Activated CD8-positive, alpha-beta T cell treated with anti-CD3 and anti-CD28 coated beads, Interleukin-2, amount 10 ng/mL, durations not matched to agents 7 days and 5 days (primary cell): ENCODE measurements around the gene ZCRB1. TPM values are rescaled to one million over a fixed set of nuclear protein-coding genes. Genes with fewer than 3 reads are reported as not detected.

ENCODE experiments used
- ATAC-seq: fragments of 150-1000 bp; cut with Tn5 transposase; one replicate; pipeline ENCODE4 v1.10.0; 2021; ENCODE audit warnings: moderate library complexity
- CTCF ChIA-PET: fragments of 350-600 bp; sonication (Branson Sonifier 250); formaldehyde crosslinking; loops from one replicate; lab custom pipeline; 2021; ENCODE audit warnings: antibody characterized with exemption; lab: Charles Lee
- POLR2A ChIA-PET: fragments of 350-600 bp; sonication (Branson Sonifier 250); formaldehyde crosslinking; loops from one replicate; lab custom pipeline; 2021; ENCODE audit warnings: antibody characterized with exemption; lab: Charles Lee
- DNase-seq: peaks from one replicate; pipeline ENCODE4 v3.0.0-alpha.2; 2020
- H3K27ac Mint-ChIP-seq: one replicate; pipeline ENCODE4 v1.8.0; 2021; ENCODE audit warnings: mild to moderate bottlenecking, mixed read lengths
- H3K27me3 Mint-ChIP-seq: one replicate; pipeline ENCODE4 v1.8.0; 2021; ENCODE audit warnings: low read depth, mixed read lengths
- H3K36me3 Mint-ChIP-seq: one replicate; pipeline ENCODE4 v1.8.0; 2021; ENCODE audit warnings: low read depth, mixed read lengths
- H3K4me1 Mint-ChIP-seq: one replicate; pipeline ENCODE4 v1.8.0; 2021; ENCODE audit warnings: low read depth, mixed read lengths
- H3K4me3 Mint-ChIP-seq: one replicate; pipeline ENCODE4 v1.8.0; 2021; ENCODE audit warnings: mild to moderate bottlenecking, mixed read lengths
- H3K9me3 Mint-ChIP-seq: one replicate; pipeline ENCODE4 v1.8.0; 2022; ENCODE audit warnings: mixed read lengths; ENCODE audit not compliant: insufficient read depth
- total RNA-seq, 2 experiments: library from RNA; stranded (reverse); gene quantifications; one replicate each; pipeline ENCODE4 v1.2.3, GENCODE V29; 2021

Gene ZCRB1, protein sequence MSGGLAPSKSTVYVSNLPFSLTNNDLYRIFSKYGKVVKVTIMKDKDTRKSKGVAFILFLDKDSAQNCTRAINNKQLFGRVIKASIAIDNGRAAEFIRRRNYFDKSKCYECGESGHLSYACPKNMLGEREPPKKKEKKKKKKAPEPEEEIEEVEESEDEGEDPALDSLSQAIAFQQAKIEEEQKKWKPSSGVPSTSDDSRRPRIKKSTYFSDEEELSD
- 10 to 100 TPM; 46.6 to 51.1 TPM for total RNA-seq

DNA sequence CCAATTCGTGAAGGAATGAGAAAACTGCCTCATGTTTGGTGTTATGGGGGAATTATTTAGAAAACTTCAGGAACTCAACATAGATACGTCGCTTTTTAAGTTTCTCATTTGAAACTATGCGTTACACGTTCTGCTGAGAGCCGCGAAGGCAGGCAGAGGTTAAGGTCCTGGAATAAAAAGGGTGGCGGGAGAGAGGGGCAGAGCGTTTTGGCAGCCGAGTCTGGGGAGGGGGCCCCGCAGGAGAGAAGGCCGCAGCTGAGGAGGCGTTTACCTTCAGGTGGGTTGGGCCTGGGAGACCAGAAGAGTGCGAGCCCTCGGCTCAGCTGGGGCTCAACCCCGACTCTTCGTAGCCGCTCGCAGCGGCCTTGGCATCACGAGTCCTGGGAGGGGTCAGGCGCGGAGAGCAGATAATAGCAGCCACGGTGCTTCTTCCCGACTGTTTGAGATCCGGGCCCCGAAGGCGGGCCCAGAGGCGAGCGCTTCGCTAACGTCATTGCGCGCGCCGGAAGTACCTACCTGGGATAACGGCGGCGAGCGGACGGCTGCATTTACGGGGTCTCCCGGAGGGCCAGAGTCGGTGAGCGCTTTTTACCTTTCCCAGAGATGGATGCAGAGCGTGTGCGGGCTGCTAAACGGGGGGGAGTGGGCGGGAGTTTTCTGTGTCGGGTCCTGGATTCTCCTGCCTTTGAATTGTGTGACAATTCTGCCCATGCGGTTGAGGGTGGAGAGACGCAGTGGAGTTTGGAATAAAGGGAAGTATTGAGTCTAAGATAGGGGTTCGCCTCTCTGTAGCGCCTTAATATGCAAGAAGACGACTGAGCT, at the start of gene ZCRB1, which contains the start of gene PPHLN1:
Gene ZCRB1 (minus strand): TSS at position 442 of the 822 bp plus-strand sequence. CDS start 1,992 bp downstream, outside the sequence.
Gene PPHLN1 (plus strand): TSS at position 515 of the 822 bp plus-strand sequence. CDS start 9,736 bp downstream, outside the sequence.
- H3K4me1 Mint-ChIP-seq = peaks cover 42% of the 10 kb centered on the region
- peak within 1 kb of the TSS; percentile 98 for H3K4me3 Mint-ChIP-seq
- POLR2A ChIA-PET = interaction anchor here (0.6 to 1.4 kb wide), 4 partner anchors 16 to 185 kb away, joined by 3 to 4 read pairs (median 4); no protein-coding TSS in a partner anchor

DNA sequence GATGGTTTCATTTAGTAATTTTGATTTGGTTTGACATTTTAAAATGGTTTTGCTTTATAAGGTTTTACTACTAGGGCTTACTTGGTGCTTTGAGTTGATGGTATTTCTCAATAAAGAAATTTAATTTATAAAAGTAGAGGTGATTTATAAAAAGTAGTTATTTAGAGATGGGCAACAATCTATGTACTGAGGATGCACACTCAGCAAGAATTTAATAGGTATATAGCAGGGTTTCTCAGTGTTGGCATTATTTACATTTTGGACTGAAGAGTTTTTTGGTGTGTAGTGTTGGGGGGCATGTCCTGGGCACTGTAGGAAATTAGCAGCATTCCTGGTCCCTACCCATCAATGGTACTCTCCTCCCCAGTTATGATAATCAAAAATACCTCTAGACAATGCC, 47.8 kb upstream of the ZCRB1 start:
- Mint-ChIP-seq H3K4me3 (no peak overlapping the region), H3K36me3 (peaks cover 5% of the 10 kb centered on the region), H3K27me3 (no peaks in the 10 kb centered on the region), H3K27ac (no peak overlapping the region), H3K9me3 (no peaks in the 10 kb centered on the region), H3K4me1 (no peaks in the 10 kb centered on the region)
- CTCF ChIA-PET = interaction anchor here (1.1 to 3.7 kb wide), 4 partner anchors 7 to 1096 kb away, joined by 3 to 25 read pairs (median 10); no protein-coding TSS in a partner anchor
- no peak for DNase-seq
- POLR2A ChIA-PET = no interaction called here
- ATAC-seq = no peak

More for the DNA sequence above, at the start of gene ZCRB1, which contains the start of gene PPHLN1:
- Mint-ChIP-seq H3K9me3 (no peaks in the 10 kb centered on the region), H3K36me3 (peaks cover 25% of the 10 kb centered on the region), H3K27me3 (no peaks in the 10 kb centered on the region), H3K27ac (peak within 1 kb of the TSS; percentile 93)
- CTCF ChIA-PET = interaction anchor here (0.8 to 3.4 kb wide), 3 partner anchors 27 to 46 kb away, joined by 3 to 13 read pairs (median 5); no protein-coding TSS in a partner anchor
- DNase-seq (peak; percentile 87), ATAC-seq (peak; percentile 94)

DNA sequence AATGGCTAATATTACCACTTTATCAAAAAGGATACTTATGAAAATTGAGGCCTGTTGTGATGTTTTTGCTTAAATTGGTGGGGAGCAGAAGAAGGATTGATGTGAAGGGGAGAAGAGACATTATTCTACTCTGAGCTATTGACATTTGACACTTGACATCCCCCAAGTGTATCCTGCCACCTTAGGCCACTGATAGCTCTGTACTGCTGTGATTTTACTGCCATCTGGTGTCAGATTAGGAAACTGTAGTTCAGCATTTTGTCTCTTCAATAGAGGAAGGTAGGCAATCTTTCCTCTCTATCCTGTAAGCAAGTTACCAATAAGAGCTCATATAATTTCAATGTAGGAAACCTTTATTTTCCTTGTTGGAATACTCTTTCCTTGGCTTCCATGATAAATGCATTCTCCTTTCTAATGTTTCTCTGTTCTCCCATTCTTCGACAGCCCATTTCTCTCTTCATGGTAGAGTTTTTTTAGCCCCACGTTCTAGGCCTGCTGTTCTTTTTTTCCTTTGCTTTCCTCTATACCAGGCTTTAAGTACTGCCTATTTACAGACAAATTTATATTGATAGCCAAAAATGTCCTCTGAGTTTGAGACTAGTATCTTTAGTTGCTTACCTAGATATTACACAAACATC, 46.4 kb upstream of the ZCRB1 start:
- ATAC-seq (peak; percentile 86), DNase-seq (peak; percentile 52)
- Mint-ChIP-seq H3K9me3 (no peaks in the 10 kb centered on the region), H3K27me3 (no peaks in the 10 kb centered on the region), H3K4me3 (no peak overlapping the region), H3K36me3 (peaks cover 3% of the 10 kb centered on the region), H3K27ac (no peak overlapping the region), H3K4me1 (no peaks in the 10 kb centered on the region)
- POLR2A ChIA-PET = no interaction called here
- CTCF ChIA-PET = interaction anchor here (0.6 to 3.7 kb wide), 46 partner anchors 9 to 1094 kb away, joined by 3 to 25 read pairs (median 4); partner anchors contain the start of genes PPHLN1 and ZCRB1

DNA sequence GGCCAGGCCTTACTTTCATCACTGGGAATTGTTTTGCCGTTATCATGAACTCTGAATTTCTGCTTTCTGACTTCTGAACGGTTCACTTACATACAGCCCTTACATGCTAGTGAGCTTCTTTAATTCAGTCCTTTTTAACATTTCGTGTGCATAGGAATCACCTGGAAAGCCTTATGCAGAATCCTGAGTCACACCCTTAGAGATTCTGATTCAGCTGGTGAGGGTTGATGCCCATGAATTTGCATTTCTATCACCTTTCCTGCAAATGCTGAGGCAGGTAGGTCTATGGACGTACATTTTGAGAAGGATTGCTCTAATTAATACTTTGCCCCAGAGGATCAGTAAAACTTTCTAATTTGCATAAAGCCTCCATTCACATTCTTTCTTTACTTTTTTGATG, 44.1 kb upstream of the ZCRB1 start:
- Mint-ChIP-seq H3K27ac (no peak overlapping the region), H3K36me3 (peaks cover 1% of the 10 kb centered on the region)
- CTCF ChIA-PET = interaction anchor here (1.2 to 3.6 kb wide), 4 partner anchors 11 to 346 kb away, joined by 3 to 25 read pairs (median 4); no protein-coding TSS in a partner anchor

DNA sequence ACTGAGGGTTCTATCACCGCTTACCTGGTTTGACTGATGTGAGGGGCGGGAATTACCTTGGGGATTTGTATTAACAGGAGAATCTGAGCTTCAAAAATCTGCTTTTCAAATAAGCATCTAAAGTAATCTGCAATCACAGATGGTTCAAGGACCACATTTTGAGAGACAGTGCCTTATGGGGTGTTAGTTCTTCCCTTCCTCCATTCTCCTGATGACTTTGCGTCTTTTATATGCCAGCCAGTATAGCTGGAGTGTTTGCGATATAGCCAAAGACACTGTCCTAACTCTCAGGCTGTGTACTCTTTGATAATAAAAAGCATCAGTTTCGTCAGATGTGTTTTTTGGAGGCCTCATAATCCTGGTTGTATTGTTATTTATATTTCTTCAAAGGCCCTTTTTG, 39.6 kb upstream of the ZCRB1 start:
- Mint-ChIP-seq H3K4me1 (peaks cover 10% of the 10 kb centered on the region), H3K4me3 (no peak overlapping the region), H3K36me3 (peaks cover 24% of the 10 kb centered on the region), H3K27me3 (no peaks in the 10 kb centered on the region), H3K27ac (no peak overlapping the region), H3K9me3 (no peaks in the 10 kb centered on the region)
- ATAC-seq (no peak), DNase-seq (no peak)
- ChIA-PET POLR2A (no interaction called here), CTCF (interaction anchor here (1.4 kb wide), 1 partner anchor 12 kb away, joined by 3 read pairs; no protein-coding TSS in a partner anchor)

More for the DNA sequence above, 44.1 kb upstream of the ZCRB1 start:
- Mint-ChIP-seq H3K4me1 (no peaks in the 10 kb centered on the region), H3K9me3 (no peaks in the 10 kb centered on the region), H3K4me3 (no peak overlapping the region), H3K27me3 (no peaks in the 10 kb centered on the region)
- no peak for DNase-seq
- POLR2A ChIA-PET = no interaction called here
- ATAC-seq = no peak

DNA sequence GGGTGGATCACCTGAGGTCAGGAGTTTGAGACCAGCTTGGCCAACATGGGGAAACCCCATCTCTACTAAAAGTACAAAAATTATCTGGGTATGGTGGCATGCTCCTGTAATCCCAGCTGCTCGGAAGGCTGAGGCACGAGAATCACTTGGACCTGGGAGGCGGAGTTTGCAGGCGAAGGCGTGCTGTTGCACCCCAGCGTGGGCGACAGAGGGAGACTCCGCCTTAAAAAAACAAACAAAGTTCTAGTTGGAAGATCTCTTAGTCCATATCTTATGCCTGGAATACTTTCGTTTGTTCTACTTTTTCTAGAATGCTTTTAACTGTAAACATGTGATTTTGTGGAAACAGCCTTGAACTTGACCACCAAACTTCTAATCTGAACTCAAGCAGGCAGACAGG, 38.8 kb upstream of the ZCRB1 start:
- Mint-ChIP-seq H3K27me3 (no peaks in the 10 kb centered on the region), H3K4me1 (peaks cover 16% of the 10 kb centered on the region), H3K4me3 (no peak overlapping the region), H3K9me3 (no peaks in the 10 kb centered on the region), H3K27ac (no peak overlapping the region), H3K36me3 (peaks cover 27% of the 10 kb centered on the region)
- no peak for ATAC-seq
- no peak for DNase-seq
- ChIA-PET CTCF (interaction anchor here (1.4 kb wide), 1 partner anchor 11 kb away, joined by 3 read pairs; no protein-coding TSS in a partner anchor), POLR2A (no interaction called here)

DNA sequence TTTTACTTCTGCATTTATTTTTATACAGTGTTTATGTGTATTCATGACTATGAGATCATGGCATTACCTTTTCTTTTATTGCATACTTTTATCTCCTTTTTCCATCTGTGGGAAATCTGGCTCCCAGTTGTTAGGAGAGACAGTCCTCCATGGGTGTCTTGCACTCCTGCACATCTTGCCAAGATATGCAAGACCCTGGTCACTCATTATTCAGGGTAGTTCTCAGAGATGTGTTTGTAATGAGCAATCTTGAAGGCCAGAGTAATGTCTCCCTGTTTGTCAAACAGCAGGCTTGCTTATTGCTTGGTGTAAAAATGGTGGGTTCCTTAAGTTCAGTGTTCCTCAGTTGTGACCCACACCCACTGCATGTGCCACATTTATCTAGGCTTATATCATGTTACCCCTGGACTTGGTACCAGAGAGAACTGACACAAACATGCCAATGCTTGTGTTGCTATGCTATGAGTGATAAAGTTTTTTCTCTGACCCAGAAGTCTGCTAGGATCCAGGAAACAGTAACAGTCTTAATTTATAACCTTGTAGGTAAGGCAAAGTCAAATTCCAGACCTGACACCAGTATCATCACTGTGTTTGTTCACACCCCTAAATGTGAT, 36.9 kb upstream of the ZCRB1 start:
- no peak overlapping the region for H3K27ac Mint-ChIP-seq
- no peak overlapping the region for H3K4me3 Mint-ChIP-seq
- no peak for ATAC-seq
- no peaks in the 10 kb centered on the region for H3K9me3 Mint-ChIP-seq
- no peaks in the 10 kb centered on the region for H3K27me3 Mint-ChIP-seq
- ChIA-PET POLR2A (no interaction called here), CTCF (interaction anchor here (1.6 to 2.0 kb wide), 2 partner anchors 9 to 127 kb away, joined by 3 to 6 read pairs; no protein-coding TSS in a partner anchor)
- peaks cover 20% of the 10 kb centered on the region for H3K4me1 Mint-ChIP-seq
- DNase-seq = no peak
- H3K36me3 Mint-ChIP-seq = peaks cover 35% of the 10 kb centered on the region

DNA sequence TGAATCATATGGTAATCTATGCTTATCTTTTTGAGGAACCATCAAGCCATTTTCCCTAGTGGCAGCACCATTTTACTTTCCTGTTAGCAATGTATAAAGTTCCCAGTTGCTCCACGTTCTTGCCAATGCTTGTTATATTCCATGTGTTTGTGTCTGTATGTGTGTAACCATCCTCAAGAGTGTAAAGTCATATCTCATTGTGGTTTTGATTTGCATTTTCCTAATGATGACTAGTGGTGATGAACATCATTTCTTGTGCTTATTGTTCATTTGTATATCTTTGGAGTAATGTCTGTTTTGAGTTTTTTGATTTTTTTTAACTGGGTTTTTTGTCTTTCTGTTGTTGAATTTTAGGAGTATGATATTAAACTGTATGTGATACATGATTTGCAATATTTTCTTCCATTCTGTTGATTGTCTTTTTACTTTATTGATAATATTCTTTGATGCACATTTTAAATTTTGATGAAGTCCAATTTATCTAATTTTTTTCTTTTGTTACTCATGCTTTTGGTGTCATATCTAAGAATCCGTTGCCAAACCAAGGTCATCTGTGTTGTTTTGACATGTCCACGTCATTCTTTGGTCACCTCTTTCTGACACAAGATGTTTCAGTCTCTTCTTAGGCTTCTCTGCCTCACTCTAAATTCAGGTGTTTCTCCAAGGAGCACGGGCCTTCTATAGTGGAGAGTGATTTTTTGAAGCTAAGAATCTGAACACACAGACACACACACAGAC, 36.2 kb upstream of the ZCRB1 start:
- H3K27me3 Mint-ChIP-seq = no peaks in the 10 kb centered on the region
- no peak overlapping the region for H3K4me3 Mint-ChIP-seq
- POLR2A ChIA-PET = no interaction called here
- H3K27ac Mint-ChIP-seq = no peak overlapping the region
- peaks cover 20% of the 10 kb centered on the region for H3K4me1 Mint-ChIP-seq
- CTCF ChIA-PET = interaction anchor here (2.0 kb wide), 1 partner anchor 10 kb away, joined by 6 read pairs; no protein-coding TSS in a partner anchor
- H3K36me3 Mint-ChIP-seq = peaks cover 40% of the 10 kb centered on the region
- H3K9me3 Mint-ChIP-seq = no peaks in the 10 kb centered on the region
- ATAC-seq (no peak), DNase-seq (no peak)

DNA sequence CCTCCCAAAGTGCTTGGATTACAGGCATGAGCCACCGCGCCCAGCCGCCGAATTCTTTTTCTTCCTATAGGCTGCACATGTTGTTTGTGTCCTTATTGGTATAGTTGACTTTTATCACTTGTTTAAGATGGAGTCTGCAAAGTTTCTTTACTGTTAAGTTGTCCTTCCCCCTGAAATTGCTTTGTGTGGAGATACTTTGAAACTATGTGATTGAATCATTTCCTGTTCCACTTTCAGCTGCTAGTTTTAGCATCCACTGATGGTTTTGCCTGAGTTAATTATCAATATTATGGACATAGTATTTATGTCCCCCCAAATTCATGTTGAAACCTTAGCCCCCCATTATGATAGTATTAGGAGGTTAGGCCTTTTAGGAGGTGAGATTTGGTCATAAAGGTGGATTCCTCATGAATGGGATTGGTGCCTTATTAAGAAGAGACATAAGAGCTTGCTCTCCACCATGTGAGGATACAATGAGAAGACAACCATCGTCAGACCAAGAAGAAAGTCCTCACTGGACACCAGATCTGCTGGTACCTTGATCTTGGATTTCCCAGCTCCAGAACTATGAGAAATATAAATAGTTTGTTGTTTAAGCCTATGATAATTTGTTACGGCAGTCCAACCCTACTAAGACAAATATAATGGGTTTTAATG, 35.0 kb upstream of the ZCRB1 start:
- ATAC-seq = no peak
- Mint-ChIP-seq H3K27me3 (no peaks in the 10 kb centered on the region), H3K4me3 (no peak overlapping the region), H3K4me1 (peaks cover 20% of the 10 kb centered on the region), H3K9me3 (no peaks in the 10 kb centered on the region), H3K36me3 (peaks cover 40% of the 10 kb centered on the region), H3K27ac (peak overlapping the region; percentile 48)
- DNase-seq = no peak
- ChIA-PET POLR2A (no interaction called here), CTCF (interaction anchor here (1.0 to 3.1 kb wide), 2 partner anchors 8 to 11 kb away, joined by 3 to 19 read pairs; no protein-coding TSS in a partner anchor)

DNA sequence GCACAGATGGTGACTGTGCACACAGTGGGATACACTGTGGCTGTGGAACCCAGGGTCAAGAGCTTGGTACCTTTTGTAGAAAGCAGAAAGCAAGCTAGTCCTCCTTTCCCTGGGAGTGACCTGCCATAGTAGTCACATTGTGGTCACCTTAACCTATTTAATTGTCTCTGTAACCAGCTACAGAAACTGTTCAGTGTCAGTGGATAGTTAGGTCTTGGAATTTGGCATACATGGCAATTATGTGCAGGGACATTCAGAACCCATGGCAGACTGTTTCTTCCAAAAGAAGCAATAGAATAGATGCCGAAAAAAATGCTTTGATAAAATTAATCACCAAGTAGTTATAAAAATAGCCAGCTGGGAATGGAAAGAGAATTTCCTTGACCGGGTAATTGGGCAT, 30.4 kb upstream of the ZCRB1 start:
- ChIA-PET POLR2A (no interaction called here), CTCF (no interaction called here)
- Mint-ChIP-seq H3K4me1 (peaks cover 17% of the 10 kb centered on the region), H3K36me3 (peaks cover 34% of the 10 kb centered on the region), H3K27me3 (no peaks in the 10 kb centered on the region), H3K9me3 (no peaks in the 10 kb centered on the region), H3K27ac (no peak overlapping the region), H3K4me3 (no peak overlapping the region)
- DNase-seq = no peak
- ATAC-seq = no peak
